HG02678 (cell line): ENCODE data around the gene USP1.

Experiments used
- ATAC-seq: cut with Tn5 transposase; IDR thresholded peaks from one replicate; pipeline ENCODE4 v1.9.1; 2021; ENCODE audit warnings: mild to moderate bottlenecking, moderate library complexity; ENCODE audit not compliant: unreplicated experiment

Gene USP1, protein sequence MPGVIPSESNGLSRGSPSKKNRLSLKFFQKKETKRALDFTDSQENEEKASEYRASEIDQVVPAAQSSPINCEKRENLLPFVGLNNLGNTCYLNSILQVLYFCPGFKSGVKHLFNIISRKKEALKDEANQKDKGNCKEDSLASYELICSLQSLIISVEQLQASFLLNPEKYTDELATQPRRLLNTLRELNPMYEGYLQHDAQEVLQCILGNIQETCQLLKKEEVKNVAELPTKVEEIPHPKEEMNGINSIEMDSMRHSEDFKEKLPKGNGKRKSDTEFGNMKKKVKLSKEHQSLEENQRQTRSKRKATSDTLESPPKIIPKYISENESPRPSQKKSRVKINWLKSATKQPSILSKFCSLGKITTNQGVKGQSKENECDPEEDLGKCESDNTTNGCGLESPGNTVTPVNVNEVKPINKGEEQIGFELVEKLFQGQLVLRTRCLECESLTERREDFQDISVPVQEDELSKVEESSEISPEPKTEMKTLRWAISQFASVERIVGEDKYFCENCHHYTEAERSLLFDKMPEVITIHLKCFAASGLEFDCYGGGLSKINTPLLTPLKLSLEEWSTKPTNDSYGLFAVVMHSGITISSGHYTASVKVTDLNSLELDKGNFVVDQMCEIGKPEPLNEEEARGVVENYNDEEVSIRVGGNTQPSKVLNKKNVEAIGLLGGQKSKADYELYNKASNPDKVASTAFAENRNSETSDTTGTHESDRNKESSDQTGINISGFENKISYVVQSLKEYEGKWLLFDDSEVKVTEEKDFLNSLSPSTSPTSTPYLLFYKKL

DNA sequence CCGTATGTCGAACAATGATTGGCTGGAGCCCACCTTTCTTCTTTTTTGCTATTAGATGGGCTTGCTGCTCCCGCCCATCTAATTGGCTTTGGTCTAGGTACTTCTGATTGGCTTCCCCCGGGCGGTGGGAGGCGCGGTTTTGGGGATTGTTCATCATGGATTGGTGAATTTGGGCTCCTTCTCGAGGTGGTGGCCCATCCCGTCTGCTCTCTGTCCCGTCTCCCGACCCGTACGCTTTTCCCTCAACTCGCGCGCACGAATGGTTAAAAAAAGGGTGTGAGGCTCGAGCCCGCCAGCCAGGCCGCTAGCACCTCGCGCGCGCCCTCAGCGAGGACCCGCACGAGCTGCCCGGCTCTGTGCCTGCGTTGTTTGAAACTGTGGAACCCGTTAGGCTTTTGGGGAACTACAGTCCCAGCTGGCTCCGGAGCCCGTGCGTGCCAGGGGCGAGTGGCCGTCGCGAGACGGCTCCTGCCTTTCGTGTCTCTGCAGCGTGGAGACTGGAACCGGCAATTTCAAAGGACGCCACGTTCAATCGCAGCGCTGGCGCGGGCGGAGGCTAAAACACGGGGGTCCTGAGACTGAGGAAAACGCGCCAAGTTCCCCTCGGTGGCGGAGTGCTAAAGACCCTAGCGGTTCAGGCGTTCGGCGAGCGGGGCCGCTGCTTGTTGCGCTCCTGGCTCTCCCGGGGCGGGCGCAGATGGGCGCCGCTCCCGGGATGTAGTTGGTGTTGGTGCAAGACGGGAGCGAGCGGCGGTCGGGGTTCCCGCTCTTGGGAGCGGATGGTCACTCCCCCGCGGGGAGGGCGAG, at the start of gene USP1:
Gene USP1 (plus strand): TSS at position 584 of the 807 bp plus-strand sequence. CDS start 2,819 bp downstream, outside the sequence.
- peak; percentile 74 for ATAC-seq

- ATAC-seq = no peak
Observed at GRCh38 chr1:62389531-62389930, 47.3 kb upstream of the USP1 start.

GRCh38 chr1:62390071-62390470, 46.8 kb upstream of the USP1 start:
- no peak for ATAC-seq

DNA sequence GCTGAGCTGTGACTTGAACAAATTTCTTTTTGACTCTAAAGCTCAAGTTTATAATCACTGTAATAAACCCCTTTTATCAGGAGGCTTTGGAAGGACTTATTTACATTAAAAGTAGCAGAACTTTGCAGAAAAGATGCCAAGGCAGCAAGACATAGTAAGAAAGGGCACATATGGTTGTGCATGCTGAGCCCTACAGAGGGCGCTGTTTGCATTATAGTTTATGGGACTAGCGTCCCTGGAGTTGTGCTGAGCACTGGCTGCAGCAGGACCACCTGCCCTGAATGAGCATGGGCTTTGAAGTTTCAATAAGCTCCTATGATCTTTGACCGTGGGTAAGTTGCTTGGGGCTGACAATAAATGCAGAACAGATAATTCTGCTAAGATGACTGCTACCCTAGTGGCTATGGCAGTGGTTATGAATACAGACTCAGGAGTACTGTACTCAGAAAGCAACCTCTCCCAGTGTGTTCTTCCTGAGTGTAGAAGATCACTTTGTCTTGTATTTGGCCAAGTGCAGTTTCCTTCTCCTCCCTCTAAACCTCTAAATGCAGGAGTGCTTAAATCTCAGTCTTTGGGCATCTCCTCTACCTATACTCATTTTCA, 45.4 kb upstream of the USP1 start:
- no peak for ATAC-seq

DNA sequence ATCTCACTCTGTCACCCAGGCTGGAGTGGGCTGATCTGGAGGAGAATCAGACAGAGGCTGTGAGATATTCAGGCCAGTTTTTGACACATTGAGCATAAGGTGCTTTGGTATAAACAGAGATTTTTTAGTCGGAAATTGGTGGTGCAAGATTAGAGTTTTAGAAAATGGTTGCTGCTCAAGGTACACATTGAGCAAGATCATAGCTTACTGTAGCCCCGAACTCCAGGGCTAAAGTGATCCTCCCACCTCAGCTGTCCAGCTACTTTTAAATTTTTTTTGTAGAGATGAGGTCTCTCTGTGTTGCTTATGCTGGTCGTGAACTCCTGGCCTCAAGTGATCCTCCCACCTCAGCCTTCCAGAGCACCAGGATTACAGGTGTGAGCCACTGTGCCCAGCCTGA, 43.9 kb upstream of the USP1 start:
- no peak for ATAC-seq

GRCh38 chr1:62394646-62395045, 42.2 kb upstream of the USP1 start:
- no peak for ATAC-seq

DNA sequence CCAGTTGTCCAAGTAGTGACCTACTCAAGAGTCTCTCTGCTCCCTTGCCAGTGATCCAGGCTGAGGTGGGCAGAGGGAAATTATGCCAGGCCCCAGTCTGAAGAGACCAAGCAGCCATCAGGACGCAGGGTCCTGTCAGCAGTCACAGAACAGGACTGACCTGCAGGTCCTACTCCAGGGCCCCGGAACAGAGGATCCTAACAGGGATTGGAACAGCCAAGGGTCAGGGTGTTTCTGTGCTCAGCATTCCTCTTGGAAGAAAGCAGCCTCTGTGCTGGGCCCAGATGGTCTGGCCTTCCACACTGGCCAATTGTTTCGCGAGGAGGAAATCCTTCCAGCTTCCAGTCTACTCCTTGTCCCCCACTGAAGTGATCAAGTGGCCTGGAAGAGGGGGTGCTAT, 41.6 kb upstream of the USP1 start:
- ATAC-seq = no peak

GRCh38 chr1:62396871-62397270, 40.0 kb upstream of the USP1 start:
- ATAC-seq = no peak

- no peak for ATAC-seq
Observed at GRCh38 chr1:62397301-62397700, 39.5 kb upstream of the USP1 start.

DNA sequence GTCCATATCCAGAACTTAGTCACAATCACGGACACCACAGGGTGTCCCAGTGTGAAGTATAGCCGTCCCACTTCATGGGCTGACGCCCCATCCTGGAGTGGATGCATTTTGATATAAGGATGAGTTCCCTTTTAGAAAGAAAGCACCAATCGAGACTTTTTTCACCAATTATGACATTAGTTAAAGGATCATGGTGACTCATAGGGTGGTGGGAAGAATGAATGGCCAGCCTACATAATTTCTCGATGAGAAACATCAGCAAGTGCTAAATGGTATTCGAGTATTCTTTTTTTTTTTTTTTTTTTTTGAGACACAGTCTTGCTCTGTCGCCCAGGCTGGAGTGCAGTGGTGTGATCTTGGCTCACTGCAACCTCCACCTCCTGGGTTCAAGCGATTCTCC, 38.5 kb upstream of the USP1 start:
- ATAC-seq = no peak

GRCh38 chr1:62401034-62401760, 35.7 kb upstream of the USP1 start:
- no peak for ATAC-seq

DNA sequence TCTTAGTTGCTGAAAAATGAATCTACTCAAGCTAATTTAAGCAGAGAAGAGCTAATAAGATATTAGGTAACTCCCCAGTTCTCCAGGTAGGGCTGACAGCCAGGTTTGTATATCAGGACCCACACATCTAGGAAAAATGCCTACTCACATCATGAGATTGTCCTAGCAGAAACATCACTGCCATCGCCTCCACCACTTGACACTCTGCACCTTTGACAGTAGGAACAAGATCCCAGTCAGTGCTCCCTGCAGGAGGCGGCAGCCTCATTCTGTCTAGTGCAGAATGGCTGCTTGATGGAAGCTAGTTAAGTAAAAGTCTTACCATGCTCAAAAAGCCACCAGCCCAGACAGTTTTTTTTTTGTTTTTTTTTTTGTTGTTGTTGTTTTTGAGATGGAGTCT, 31.6 kb upstream of the USP1 start:
- ATAC-seq = no peak

GRCh38 chr1:62406576-62406975, 30.3 kb upstream of the USP1 start:
- ATAC-seq = no peak

DNA sequence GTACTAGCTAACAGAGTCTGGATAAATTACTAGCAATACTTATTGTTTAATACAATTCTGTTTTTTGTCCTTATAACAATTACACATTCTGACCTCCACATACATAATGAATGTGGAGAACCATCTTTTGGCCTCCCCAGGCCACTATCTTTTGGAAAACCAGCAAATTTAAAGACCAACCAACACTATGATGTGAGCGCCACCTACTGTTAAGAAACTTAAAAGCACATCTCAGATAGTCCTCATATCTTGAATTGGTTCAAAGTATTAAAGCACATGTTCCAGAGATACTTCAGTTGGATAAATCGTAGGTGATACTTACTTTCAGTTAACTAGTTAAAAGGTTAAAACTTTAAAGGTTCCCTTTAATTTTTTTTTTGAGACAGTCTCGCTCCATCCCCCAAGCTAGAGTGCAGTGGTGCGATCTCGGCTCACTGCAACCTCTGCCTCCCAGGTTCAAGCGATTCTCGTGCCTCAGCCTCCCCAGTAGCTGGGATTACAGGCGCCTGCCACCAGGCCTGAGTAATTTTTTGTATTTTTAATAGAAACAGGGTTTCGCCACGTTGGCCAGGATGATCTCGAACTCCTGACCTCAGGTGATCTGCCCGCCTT, 29.3 kb upstream of the USP1 start:
- ATAC-seq = no peak

- no peak for ATAC-seq
Observed at GRCh38 chr1:62415687-62416086, 21.2 kb upstream of the USP1 start.

- ATAC-seq = no peak
Observed at GRCh38 chr1:62417351-62417999, 19.4 kb upstream of the USP1 start.

GRCh38 chr1:62420214-62420613, 16.6 kb upstream of the USP1 start:
- no peak for ATAC-seq

GRCh38 chr1:62423580-62424242, 13.1 kb upstream of the USP1 start:
- no peak for ATAC-seq

DNA sequence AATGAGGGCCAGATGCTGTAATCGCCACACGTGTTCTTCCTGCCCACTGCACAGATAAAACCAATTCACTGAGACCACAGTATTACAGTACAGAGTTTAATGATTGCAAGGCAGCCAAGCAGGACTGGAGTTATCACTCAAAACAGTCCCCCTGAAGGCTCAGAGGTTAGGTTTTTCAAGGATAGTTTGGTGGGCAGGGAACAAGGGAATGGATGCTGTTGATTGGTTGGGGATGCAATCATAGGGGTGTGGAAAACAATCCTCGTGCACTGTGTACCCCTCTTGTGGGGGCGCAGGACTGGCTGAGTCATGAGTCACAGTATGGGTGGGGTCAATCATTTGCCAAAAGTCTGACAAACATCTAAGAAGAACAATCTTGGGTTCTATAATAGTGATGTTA, 12.4 kb upstream of the USP1 start:
- ATAC-seq = no peak
